ENCODE data around the gene CACNA1B. TPM values are rescaled to one million over a fixed set of nuclear protein-coding genes. Genes with fewer than 3 reads are reported as not detected.

Gene CACNA1B
- total and polyA plus RNA-seq, 2 experiments from 2014 or later = 0.39 to 0.60 TPM

GRCh38 chr9:138102246-138103051, 224.9 kb downstream of the CACNA1B start:
- TF ChIP-seq CTCF (IDR thresholded peaks at IDR 0.05; ENCODE audit: low read depth, low read length) = no peak
- Histone ChIP-seq H3K27ac (no peak overlapping the region), H3K27me3 (no peaks in the 10 kb centered on the region), H3K9me3 (ENCODE audit: low read depth) (no peaks in the 10 kb centered on the region), H3K4me3 (no peak overlapping the region), H3K36me3 (no peaks in the 10 kb centered on the region), H3K4me1 (ENCODE audit: low read depth) (no peaks in the 10 kb centered on the region)
- DNase-seq (ENCODE audit: low read depth in 1 of 2, low spot score in 1 of 2) = no peak

- Histone ChIP-seq H3K9me3 (ENCODE audit: low read depth) (no peaks in the 10 kb centered on the region), H3K27me3 (no peaks in the 10 kb centered on the region), H3K4me1 (ENCODE audit: low read depth) (no peaks in the 10 kb centered on the region), H3K27ac (no peak overlapping the region), H3K36me3 (no peaks in the 10 kb centered on the region), H3K4me3 (no peak overlapping the region)
- no peak for DNase-seq (ENCODE audit: low read depth in 1 of 2, low spot score in 1 of 2)
- no peak for TF ChIP-seq CTCF (IDR thresholded peaks at IDR 0.05; ENCODE audit: low read depth, low read length)
These were observed 225.7 kb downstream of the CACNA1B start for GRCh38 chr9:138103111-138103848.

- Histone ChIP-seq H3K27me3 (no peaks in the 10 kb centered on the region), H3K9me3 (ENCODE audit: low read depth) (no peaks in the 10 kb centered on the region), H3K4me3 (no peak overlapping the region), H3K4me1 (ENCODE audit: low read depth) (no peaks in the 10 kb centered on the region), H3K36me3 (no peaks in the 10 kb centered on the region), H3K27ac (no peak overlapping the region)
- DNase-seq (ENCODE audit: low read depth in 1 of 2, low spot score in 1 of 2) = no peak
- TF ChIP-seq CTCF (IDR thresholded peaks at IDR 0.05; ENCODE audit: low read depth, low read length) = no peak
These were observed 226.2 kb downstream of the CACNA1B start for GRCh38 chr9:138103849-138104206.

- no peak for DNase-seq (ENCODE audit: low read depth in 1 of 2, low spot score in 1 of 2)
- Histone ChIP-seq H3K4me1 (ENCODE audit: low read depth) (no peaks in the 10 kb centered on the region), H3K27ac (no peak overlapping the region), H3K4me3 (no peak overlapping the region), H3K36me3 (no peaks in the 10 kb centered on the region), H3K9me3 (ENCODE audit: low read depth) (no peaks in the 10 kb centered on the region), H3K27me3 (no peaks in the 10 kb centered on the region)
- TF ChIP-seq CTCF (IDR thresholded peaks at IDR 0.05; ENCODE audit: low read depth, low read length) = no peak
These were observed 226.9 kb downstream of the CACNA1B start for GRCh38 chr9:138104251-138105122.

- no peaks in the 10 kb centered on the region for H3K4me1 ChIP-seq (ENCODE audit: low read depth)
- no peaks in the 10 kb centered on the region for H3K27me3 ChIP-seq
- H3K36me3 ChIP-seq = no peaks in the 10 kb centered on the region
- H3K9me3 ChIP-seq (ENCODE audit: low read depth) = no peaks in the 10 kb centered on the region
- no peak overlapping the region for H3K4me3 ChIP-seq
- DNase-seq (ENCODE audit: low read depth in 1 of 2, low spot score in 1 of 2) = no peak
- H3K27ac ChIP-seq = no peak overlapping the region
- TF ChIP-seq CTCF (IDR thresholded peaks at IDR 0.05; ENCODE audit: low read depth, low read length) = no peak
These were observed 227.5 kb downstream of the CACNA1B start for GRCh38 chr9:138105123-138105415.
